NCI-H1436 (cell line): ENCODE data around the gene CA11.
"Not testable (repeated sequence)": the region's sequence is repeated elsewhere in the genome, so short reads cannot be mapped to it uniquely, and the experiment has no call there.

Source experiments
- DNase-seq: peaks from one replicate; lab custom pipeline; 2025; lab: John Stamatoyannopoulos, UW

Gene CA11

DNA sequence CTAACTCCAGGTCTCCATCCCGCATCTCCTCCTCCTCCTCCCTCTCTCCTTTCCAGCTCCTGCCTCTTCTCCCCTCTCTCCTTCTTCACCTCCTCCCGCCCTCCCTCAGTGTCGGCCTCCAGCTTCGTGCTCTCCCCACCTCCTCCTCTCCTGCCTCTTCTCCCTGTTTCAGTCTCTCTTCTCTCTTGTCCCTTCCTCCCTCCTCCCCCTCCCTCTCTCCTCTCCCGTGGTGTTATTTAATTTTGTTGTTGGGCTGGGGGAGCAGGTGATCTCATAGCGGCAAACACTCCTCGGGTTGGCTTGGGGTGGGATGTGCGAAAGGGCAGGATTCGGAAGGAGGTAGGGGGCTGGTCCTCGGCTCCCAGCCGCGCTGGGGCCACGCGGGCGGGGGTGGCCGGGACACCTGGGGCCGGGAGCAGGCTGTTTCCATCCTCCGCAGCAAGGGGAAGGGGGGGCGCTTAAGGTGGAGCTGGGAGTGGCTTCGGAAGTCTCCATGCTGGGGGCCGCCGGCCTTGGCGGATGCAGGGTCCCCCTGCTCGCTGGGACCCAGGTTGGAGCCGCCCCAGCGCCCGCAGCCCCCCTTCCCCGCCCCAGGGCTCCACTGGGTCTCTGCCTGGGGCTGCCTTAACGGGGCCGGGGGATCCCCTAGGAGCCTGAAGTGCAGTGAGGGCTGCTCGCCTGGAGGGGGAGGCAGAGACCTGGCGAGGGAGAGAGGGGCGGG lies at the start of gene CA11:
Gene CA11 (minus strand): TSS at position 187 of the 721 bp plus-strand sequence. CDS start 555 bp downstream, outside the sequence.
- DNase-seq, result peak; percentile 98

DNA sequence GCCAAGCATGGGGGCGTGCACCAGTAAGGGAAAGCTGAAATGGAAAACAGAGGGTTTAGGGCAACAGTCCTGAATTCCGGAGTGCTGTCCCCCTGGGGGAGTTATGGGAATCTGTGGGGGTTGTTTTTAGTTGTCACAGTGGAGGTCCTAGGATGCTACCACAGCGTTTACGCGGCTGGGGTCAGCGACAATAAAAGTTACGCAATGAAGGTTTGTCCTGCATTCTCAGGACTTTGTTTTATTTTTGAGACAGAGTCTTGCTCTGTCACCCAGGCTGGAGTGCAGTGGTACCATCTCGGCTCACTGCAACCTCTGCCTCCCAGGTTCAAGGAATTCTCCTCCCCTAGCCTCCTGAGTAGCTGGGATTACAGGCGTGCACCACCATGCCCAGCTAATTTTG lies 47.6 kb upstream of the CA11 start:
- not testable (repeated sequence) for DNase-seq

DNA sequence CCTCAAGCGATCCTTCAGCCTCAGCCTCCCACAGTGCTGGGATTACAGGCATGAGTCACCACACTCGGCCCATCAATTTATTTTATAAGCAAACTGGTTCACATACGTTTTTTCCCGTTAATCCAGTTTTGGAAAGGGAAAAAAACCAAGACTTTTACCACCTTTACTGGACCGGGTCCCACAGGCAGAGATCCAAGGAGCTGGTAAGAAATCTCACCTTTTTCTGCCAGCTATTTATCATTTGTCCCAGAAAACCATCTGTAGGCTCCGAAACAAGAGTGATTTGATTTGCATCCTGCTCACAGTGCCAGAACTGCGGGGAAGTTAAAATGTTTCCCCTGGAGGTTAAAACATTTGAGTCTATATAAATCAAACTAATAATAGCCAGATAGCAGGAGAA lies 43.5 kb upstream of the CA11 start:
- no peak for DNase-seq

DNA sequence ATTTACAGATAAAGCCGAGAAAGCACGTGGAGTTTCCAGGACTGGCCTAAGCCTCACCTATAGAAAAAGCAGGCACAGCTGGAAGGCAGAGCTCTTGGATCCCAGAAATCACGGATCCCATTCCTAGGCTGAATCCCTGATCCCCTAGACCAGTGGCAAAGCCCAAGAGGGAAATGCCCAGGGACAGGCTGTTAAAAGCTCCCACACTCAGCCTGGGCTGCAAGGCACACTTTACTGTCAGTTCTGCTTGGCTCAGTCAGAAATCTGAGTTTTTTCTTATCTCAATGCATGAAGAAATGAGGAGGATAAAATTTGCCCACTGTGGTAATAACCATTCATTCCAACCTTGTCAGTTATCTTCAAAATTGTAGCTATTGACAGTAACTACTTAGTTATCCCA lies 41.8 kb upstream of the CA11 start:
- no peak for DNase-seq

DNA sequence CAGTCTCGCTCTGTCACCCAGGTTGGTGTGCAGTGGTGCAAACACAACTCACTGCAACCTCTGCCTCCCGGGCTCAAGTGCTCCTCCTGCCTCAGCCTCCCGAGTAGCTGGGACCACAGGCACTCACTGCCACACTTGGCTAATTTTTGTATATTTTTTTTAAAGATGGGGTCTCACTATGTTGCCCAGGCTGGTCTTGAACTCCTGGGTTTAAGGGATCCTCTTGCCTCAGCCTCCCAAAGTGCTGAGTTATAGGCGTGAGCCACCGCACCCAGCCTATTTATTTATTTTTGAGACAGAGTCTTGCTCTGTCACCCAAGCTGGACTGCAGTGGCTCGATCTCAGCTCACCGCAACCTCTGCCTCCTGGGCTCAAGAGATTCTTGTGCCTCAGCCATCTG lies 40.6 kb upstream of the CA11 start:
- DNase-seq, result not testable (repeated sequence)

DNA sequence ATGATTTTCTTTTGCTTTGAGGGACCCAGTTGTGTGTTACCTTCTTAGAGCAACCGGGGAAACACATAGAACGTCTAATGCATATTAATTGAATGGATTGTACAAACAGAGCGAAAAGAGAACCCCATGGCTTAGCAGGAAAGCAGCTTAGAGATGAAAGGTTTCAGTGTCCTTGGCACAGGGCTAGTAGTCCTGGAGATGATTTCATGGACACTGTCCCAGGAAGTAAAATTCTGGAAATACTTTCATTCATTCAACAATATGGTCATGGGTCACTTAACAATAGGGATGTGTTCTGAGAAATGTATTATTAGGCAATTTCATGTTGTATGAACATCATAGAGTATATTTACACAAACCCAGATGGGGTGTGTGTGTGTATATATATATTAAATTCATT lies 40.1 kb upstream of the CA11 start:
- DNase-seq, result no peak

DNA sequence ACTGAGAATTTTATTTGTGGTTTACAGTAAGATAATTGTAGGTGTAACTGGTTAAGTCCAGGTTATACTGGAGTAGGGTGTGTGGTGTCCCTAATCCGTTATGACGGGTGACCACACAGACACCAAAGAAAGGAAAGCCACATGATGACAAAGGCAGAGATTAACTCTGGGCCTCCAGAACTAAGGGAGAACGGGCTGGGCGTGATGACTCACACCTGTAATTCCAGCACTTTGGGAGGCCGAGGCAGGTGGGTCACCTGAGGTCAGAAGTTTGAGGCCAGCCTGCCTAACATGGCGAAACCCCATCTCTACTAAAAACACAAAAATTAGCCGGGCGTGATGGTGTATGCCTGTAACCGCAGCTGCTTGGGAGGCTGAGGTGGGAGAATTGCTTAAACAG lies 39.6 kb upstream of the CA11 start:
- DNase-seq, result no peak

DNA sequence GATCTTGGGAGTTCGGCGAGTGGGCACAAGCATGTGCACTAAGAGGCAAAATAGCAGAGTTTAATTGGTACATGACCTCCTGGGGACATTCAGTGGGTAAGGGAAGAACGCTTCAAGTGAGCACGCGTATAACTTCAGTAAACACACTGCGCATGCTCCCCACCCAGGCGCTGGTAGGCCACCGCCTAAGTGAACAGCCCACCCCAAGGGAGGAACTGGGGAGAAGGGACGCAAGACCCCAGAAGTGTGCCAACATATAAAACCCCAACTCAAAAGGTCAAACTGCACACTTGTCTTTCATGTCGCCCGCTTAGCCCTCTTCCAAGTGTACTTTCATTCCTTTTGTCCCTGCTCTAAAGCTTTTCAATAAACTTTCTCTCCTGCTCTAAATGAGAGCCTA lies 37.4 kb upstream of the CA11 start:
- DNase-seq, result no peak

DNA sequence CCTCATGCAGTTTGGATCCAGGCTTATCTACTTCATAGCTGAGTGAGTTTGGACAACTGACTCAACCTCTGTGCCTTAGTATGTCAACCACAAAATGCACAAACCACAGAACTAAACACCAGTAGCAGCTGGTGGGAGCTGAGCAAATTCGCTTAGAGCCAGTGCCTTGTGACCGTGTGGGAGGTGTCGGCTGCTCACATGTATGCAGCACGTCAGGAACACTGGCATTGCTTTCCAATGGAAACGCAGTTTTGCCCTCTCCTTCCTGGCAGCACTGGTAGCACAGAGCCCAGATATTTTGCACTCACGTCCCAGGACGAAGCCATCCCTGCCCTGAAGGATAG lies 35.1 kb upstream of the CA11 start:
- DNase-seq, result no peak

DNA sequence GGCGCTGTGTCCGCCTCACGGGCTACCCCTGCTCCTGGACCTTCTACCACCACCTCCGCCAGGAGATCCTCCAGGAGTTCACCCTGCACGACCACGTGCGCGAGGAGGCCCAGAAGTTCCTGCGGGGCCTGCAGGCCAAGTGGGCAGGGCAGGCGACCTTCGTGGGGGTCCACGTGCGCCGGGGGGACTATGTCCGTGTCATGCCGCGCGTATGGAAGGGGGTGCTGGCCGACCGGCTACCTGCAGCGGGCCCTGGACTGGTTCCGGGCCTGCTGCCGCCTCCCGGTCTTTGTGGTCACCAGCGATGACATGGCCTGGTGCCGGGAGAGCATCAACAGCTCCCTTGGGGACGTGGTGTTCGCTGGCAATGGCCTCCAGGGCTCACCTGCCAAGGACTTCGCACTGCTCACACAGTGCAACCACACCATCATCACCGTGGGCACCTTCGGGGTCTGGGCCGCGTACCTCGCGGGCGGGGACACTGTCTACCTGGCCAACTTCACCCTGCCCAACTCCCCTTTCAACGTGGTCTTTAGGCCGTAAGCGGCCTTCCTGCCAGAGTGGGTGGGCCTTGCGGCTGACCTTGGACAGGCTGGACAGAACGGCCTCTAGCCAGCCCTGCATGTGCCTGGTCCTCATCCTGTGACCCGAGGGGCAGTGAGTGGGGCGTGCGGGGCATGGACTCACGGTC lies 34.6 kb upstream of the CA11 start:
- DNase-seq, result no peak

DNA sequence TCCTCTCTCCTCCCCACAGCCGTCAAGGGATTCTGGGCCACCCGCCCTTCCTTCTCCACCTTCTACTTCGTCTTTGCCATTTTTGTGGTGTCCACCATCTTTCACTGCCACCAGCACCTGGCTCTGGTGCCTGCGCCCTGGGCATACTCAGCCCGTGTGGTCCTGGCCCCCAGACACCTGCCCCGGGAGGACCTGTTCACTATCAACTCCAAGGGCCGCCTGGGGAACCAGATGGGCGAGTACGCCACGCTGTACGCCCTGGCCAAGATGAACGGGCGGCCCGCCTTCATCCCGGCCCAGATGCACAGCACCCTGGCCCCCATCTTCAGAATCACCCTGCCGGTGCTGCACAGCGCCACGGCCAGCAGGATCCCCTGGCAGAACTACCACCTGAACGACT lies 34.0 kb upstream of the CA11 start:
- not testable (repeated sequence) for DNase-seq

DNA sequence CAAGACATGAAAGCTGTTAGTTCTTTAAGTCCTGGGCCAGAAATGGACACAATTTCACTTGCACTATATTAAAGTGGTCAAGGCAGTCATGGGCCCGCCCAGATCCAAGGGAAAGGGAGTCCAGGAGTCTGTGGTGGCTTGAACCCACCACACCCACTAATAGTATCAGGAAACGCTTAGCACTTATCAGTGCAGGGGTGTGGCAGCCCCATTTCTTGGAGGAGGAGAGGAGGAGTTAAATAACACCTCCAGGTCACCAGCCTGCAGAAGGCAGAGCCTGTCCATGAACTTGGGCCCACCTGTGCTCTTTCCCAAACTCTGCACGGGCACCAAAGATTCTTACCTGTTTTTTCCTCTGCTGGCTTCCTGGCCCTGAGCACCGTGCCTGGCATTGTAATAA lies 32.2 kb upstream of the CA11 start:
- no peak for DNase-seq

DNA sequence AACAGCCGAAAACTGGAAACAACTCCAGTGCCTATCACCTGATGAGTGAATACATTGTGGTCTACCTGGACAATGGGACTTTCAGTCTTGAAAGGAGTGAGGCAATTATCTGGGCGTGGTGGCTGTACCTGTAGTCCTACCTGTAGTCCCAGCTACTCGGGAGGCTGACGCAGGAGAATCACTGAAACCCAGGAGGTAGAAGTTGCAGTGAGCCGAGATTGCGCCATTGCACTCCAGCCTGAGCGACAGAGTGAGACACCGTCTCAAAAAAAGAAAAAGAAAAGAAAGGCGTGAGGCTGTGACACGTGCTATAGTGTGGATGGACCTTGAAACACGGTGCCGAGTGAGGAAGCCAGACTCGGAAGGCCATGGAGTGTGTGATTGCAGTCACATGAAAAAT lies 30.9 kb upstream of the CA11 start:
- no peak for DNase-seq

DNA sequence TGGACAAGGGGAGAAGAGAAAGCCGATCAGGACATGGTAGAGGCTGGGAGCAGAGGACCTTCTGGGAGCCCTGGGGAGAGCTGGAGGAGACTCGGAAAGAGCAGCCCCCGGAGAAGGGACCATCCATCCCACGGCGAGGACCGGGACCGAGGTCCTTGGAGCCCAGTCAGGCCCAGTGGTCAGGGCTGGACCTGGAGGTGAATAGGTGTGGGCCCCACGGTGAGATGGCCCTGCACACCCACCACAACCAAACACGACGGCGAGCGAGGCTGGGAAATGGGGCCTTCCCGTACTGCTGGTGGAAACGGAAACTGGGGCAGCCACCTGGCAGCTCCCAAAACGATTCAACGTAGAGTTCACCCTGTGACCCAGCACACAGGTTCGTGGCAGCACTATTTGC lies 30.5 kb upstream of the CA11 start:
- no peak for DNase-seq

DNA sequence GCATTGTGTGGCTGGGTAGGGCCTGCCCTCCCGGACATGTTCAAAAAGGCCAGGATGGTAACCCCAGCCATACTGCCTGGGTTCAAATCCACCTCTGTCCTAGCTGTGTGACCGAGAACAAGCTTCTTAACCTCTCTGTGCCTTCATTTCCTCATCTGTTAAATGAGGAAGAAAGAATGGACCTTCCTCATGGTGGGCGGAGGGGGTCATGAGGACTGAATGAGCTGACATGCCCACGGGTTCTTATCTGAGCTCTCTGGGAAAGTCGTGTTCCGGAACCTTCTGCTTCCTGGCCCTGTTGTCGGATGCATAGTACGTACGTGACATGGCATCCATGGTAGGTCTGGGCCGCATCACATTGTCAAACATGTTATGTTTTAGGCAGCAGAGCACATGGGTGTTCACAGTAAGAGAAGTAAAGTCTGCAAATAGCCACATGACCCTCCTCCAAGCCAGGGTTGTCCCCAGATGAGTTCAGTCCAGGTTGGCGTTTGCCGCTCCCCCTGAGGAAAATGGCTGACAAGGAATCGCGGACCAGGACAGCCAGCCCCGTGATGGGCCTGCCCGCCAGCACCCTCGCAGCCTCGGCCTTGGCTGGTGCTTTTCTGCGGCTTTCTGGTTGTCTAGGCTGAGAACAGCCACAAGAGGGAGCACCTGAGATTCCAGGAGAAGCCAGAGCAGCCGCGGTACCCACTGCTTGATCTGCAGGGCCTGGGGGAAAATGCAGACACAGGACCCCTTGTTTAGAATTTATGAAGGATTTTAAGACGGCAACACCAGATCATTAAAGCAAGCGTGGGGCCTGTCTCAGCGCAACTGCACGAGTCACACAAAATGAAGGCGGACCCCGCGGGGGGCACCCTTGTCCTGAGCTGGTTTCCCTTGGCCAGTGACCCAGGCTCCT lies 29.2 kb upstream of the CA11 start:
- DNase-seq, result peak; percentile 88

DNA sequence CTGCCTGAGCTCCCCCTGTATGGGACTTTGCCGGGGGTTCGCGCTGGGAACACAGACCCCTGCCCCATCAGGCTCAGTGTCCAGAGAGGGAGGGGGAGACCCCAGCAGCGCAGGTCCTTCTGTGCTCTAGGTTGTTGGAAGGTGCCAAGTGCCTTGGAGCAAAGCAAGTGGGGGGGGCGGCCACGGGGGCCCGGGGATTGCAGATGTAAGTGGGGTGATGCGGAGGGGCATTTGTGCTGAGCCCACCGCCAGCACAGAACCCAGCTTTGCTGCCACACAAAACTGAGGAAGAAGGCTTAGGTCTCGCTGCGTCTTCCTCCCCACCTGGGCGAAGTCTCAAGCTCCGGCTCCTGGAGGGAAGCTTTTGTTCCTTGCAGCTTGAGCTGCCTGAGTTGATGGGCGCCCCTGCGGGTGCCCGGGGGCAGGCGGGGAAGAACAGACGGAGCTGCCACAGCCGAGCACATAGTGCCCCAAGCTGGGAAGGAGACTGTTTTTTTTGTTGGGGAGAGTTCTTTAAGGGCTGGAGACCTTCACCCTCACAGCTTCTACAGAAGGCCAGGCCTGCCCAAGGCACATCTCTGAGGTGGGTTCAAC lies 28.3 kb upstream of the CA11 start:
- DNase-seq, result no peak

DNA sequence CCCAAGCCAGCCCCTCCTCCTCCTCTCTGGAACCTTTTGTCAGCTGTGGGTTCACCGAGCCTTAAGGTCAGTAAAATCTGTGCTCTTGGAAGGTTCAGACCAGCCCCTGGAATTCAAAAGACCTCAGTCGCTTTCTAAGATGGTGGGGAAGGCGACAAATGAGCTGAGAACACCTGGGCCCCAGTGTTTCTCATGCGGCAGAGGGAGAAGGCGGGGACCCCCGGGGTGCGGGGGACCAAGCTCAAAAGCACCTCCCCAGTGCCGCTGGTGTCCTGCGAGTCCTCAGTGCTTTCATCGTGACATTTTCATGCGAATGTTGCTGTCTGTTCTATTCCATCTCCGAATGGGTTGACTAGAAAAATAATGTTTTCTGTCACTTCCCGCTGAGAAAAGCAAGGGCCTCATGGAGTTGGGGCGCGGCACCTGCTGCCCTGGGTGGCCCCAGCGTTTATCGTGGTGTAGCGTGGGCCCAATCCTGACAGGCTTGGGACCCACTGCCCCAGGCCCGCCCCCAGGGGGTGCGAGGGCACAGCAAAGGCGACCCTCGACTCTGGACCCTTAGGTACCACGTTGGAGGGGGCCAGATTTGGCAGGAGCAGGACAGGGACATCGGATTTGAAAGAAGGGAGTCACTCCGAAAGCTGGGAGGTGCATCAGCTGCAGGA lies 27.6 kb upstream of the CA11 start:
- DNase-seq, result no peak

DNA sequence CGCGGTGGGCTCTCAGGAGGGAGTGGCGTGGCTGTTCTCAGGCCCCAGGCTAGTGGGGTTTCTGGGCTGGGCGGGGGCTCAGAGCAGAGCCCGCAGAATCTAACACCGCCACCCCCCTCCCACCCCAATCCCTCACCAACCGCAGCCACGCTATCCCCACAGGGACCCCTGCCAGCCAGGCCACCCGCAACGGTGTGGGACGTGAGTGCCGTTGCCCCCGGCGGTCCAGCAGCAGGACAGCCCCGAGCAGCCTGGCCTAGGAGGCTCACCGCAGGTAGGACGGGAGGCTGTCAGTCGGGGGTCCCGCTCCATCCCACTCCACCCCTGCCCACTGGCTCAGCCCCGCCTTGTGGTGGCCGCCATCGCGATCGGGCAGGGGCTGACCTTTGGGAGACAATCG lies 27.0 kb upstream of the CA11 start, which contains the start of gene NTN5:
Gene NTN5 (minus strand): TSS at position 24 of the 400 bp plus-strand sequence. CDS start 2,031 bp downstream, outside the sequence.
- DNase-seq, result no peak

DNA sequence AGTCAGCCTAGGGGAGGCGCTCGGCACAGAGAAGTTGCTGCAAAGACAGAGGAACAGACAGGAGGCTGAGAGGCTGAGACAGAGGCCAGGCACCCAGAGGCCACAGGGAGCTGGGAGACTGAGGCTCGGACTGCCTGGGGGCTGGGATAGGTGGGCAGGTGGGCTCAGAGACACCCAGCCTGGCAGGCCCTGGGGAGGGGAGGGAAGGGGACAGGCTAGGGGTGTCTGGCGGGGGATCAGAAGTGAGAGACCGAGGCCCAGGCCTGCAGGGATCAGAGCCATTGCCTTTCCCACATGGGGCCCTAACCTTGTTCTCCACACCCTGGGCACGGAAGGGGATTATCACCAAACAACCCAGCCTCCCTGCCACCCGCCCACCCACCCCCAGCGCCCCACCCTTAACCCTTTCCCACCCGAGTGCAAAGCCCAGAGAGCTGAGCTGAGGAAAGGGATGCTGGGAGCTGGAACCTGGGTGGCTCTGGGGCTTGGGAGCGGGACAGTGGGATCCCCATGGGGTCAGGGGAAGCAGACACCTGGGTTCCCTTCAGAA lies 25.5 kb upstream of the CA11 start:
- no peak for DNase-seq

DNA sequence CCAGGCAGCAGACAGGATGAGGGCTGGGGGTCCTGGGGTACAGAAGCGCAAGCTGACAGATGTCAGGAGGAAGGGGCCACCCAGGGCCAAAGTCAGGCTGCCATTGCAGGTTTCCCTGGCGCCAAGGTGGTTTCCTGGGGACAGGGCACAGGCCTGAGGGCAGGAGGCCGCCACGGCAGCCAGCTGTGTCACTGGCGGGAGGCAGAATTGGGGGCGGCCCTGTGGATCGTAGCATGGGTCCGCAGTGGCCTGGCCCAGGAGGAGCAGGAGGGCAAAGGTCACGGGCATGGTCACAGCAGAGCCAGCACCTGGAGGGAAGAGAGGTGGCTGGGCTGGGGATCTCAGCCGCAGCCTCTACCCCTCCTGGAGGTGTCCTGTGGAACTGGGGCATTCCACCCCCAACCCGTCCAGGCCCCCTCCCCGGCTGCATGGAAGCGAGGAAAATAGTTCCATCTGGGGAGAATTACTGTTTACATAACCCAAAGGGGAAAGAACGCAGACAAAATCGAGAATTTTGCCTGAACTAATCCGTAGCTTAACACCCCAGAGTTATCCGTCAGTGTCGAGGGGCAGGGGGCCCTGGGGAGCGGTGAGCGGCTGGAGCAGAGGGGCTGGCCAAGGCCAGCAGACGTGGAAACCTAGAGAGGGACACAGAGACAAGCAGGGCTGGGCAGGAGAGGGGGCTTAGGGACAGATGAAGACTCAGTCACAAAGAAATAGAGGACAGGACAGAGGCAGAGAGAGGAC lies 24.9 kb upstream of the CA11 start:
- DNase-seq, result no peak
